Liver (tissue), 9 donors: ENCODE data around the gene GATB. TPM values are rescaled to one million over a fixed set of nuclear protein-coding genes. Genes with fewer than 3 reads are reported as not detected.

Source experiments
- DNase-seq: peaks from one replicate; pipeline ENCODE4 v3.0.0-alpha.2; 2017; ENCODE audit warnings: low spot score
- H3K27ac ChIP-seq, 2 donors: one replicate each; pipeline ENCODE4 v1.7.0; 2013; ENCODE audit warnings: inconsistent platforms in 2 of 2, low read length in 2 of 2, control low read depth in 1 of 2, low read depth in 1 of 2, mild to moderate bottlenecking in 1 of 2
- H3K27me3 ChIP-seq, 4 donors: one replicate each; pipeline versions ENCODE4 v1.6.1 to v1.7.0; 2013; ENCODE audit warnings: low read length in 3 of 4, inconsistent platforms in 1 of 4, mild to moderate bottlenecking in 1 of 4, moderate library complexity in 1 of 4; ENCODE audit not compliant: control insufficient read depth in 4 of 4, insufficient read depth in 4 of 4
- H3K36me3 ChIP-seq, 4 donors: one replicate each; pipeline versions ENCODE4 v1.6.1 to v1.7.0; 2013; ENCODE audit warnings: low read length in 3 of 4, mild to moderate bottlenecking in 3 of 4, low read depth in 1 of 4, moderate library complexity in 1 of 4; ENCODE audit not compliant: control insufficient read depth in 4 of 4, insufficient read depth in 3 of 4
- H3K4me1 ChIP-seq, 4 donors: one replicate each; pipeline versions ENCODE4 v1.6.1 to v1.7.0; 2013; ENCODE audit warnings: low read length in 3 of 4, mild to moderate bottlenecking in 3 of 4, moderate library complexity in 1 of 4; ENCODE audit not compliant: control insufficient read depth in 4 of 4, insufficient read depth in 4 of 4
- H3K4me3 ChIP-seq, 3 donors: one replicate each; pipeline versions ENCODE4 v1.6.1 to v1.7.0; 2013; ENCODE audit warnings: low read length in 3 of 3, control low read depth in 1 of 3, low read depth in 1 of 3, mild to moderate bottlenecking in 1 of 3
- H3K9ac ChIP-seq, 2 donors: one replicate each; pipeline ENCODE4 v1.7.0; 2013; ENCODE audit warnings: low read length in 2 of 2, mild to moderate bottlenecking in 2 of 2, moderate library complexity in 2 of 2, control low read depth in 1 of 2, low read depth in 1 of 2
- H3K9me3 ChIP-seq, 4 donors: one replicate each; pipeline versions ENCODE4 v1.6.1 to v1.7.0; 2013; ENCODE audit warnings: low read length in 3 of 4; ENCODE audit not compliant: control insufficient read depth in 4 of 4
- ATF3 ChIP-seq: IDR thresholded peaks from 2 replicates; pipeline ENCODE4 v1.6.1; 2016; ENCODE audit warnings: antibody characterized with exemption
- CTCF ChIP-seq: fragments of 150-350 bp; IDR thresholded peaks from 2 replicates; pipeline ENCODE4 v1.5.1; 2017; ENCODE audit warnings: improper control_type of control experiment, low read depth, low read length; ENCODE audit not compliant: missing input control
- EGR1 ChIP-seq, 2 donors: IDR thresholded peaks; 2 replicates each; pipeline ENCODE4 v1.6.1; 2016 to 2018; ENCODE audit warnings: antibody characterized with exemption in 2 of 2, low read depth in 2 of 2
- FOXA1 ChIP-seq: IDR thresholded peaks from 2 replicates; pipeline ENCODE4 v1.6.1; 2016; ENCODE audit warnings: antibody characterized with exemption
- FOXA2 ChIP-seq: IDR thresholded peaks from 2 replicates; pipeline ENCODE4 v1.6.1; 2016; ENCODE audit warnings: antibody characterized with exemption
- GABPA ChIP-seq, 2 donors: IDR thresholded peaks in 1 of 2; conservative IDR thresholded peaks in 1 of 2; 2 replicates each; pipeline ENCODE4 v1.6.1; 2016; ENCODE audit warnings: antibody characterized with exemption in 2 of 2, mild to moderate bottlenecking in 1 of 2, moderate library complexity in 1 of 2
- HNF4A ChIP-seq, 2 donors: conservative IDR thresholded peaks; 2 replicates each; pipeline ENCODE4 v1.6.1; 2016; ENCODE audit warnings: antibody characterized with exemption in 2 of 2, mild to moderate bottlenecking in 2 of 2
- HNF4G ChIP-seq: IDR thresholded peaks from 2 replicates; pipeline ENCODE4 v1.6.1; 2016; ENCODE audit warnings: antibody characterized with exemption
- JUND ChIP-seq, 2 donors: IDR thresholded peaks; 2 replicates each; pipeline ENCODE4 v1.6.1; 2016; ENCODE audit warnings: antibody characterized with exemption in 2 of 2
- MAX ChIP-seq: IDR thresholded peaks from 2 replicates; pipeline ENCODE4 v1.6.1; 2016; ENCODE audit warnings: antibody characterized with exemption
- NR2F2 ChIP-seq: IDR thresholded peaks from 2 replicates; pipeline ENCODE4 v1.6.1; 2016; ENCODE audit warnings: antibody characterized with exemption
- RAD21 ChIP-seq, 2 donors: IDR thresholded peaks; 2 replicates each; pipeline ENCODE4 v1.6.1; 2016; ENCODE audit warnings: antibody characterized with exemption in 2 of 2, mild to moderate bottlenecking in 2 of 2
- REST ChIP-seq: IDR thresholded peaks from 2 replicates; pipeline ENCODE4 v1.6.1; 2016; ENCODE audit warnings: antibody characterized with exemption, mild to moderate bottlenecking
- RXRA ChIP-seq, 2 donors: IDR thresholded peaks; 2 replicates each; pipeline ENCODE4 v1.6.1; 2017 to 2018; ENCODE audit warnings: antibody characterized with exemption in 2 of 2, mild to moderate bottlenecking in 1 of 2
- SP1 ChIP-seq: IDR thresholded peaks from 2 replicates; pipeline ENCODE4 v1.6.1; 2018; ENCODE audit warnings: antibody characterized with exemption, mild to moderate bottlenecking
- TAF1 ChIP-seq: conservative IDR thresholded peaks from 2 replicates; pipeline ENCODE4 v1.6.1; 2016; ENCODE audit warnings: antibody characterized with exemption, mild to moderate bottlenecking
- YY1 ChIP-seq: IDR thresholded peaks from 2 replicates; pipeline ENCODE4 v1.6.1; 2016; ENCODE audit warnings: antibody characterized with exemption, mild to moderate bottlenecking
- ZBTB33 ChIP-seq: IDR thresholded peaks from 2 replicates; pipeline ENCODE4 v1.6.1; 2016; ENCODE audit warnings: antibody characterized with exemption
- WGBS: extraction: QIAGEN DNeasy Blood & Tissue Kit; methylation state at CpG from one replicate; pipeline ENCODE4 v1.1.7; 2013; 5-methylcytosine and 5-hydroxymethylcytosine counted together
- polyA plus RNA-seq, 2 donors: library from polyadenylated mRNA; stranded (reverse) in 1 of 2; unstranded in 1 of 2; fragments of 200-250 nt in 1 of 2; fragments of >200 nt in 1 of 2; fragmentation: Nextera tagmentation in 1 of 2; extraction: Ambion mirVana in 1 of 2; gene quantifications; one replicate each; pipeline versions ENCODE4 v1.2.1 to v1.2.3, GENCODE V29; 2013 to 2015
- total RNA-seq, 2 donors: library from RNA; depleted of rRNA; stranded (reverse); fragments of >200 nt; gene quantifications; one replicate each; pipeline ENCODE4 v1.2.3, GENCODE V29; 2014
- donor health status: healthy.
- donor health status: healthy.
- donor health status: healthy.
- donor health status: healthy.
- donor health status: healthy.

The GATB gene
- total and polyA plus RNA-seq, 4 donors: 10.4 to 17.3 (median 12.5) TPM

GRCh38 chr4:151804821-151805220 is 44.0 kb upstream of the GATB start:
- TF ChIP-seq HNF4A (conservative IDR thresholded peaks at IDR 0.05): no peak
- TF ChIP-seq GABPA (IDR thresholded peaks at IDR 0.05 in 1 of 2, conservative IDR thresholded peaks at IDR 0.05 in 1 of 2): no peak
- no peak for TF ChIP-seq RXRA (IDR thresholded peaks at IDR 0.05)
- TF ChIP-seq FOXA2: no peak
- TF ChIP-seq YY1: no peak
- no peak for TF ChIP-seq MAX
- no peak for TF ChIP-seq TAF1
- TF ChIP-seq JUND (IDR thresholded peaks at IDR 0.05): no peak
- no peak for TF ChIP-seq NR2F2
- TF ChIP-seq ATF3: no peak
- TF ChIP-seq RAD21 (IDR thresholded peaks at IDR 0.05): no peak
- TF ChIP-seq CTCF: no peak
- TF ChIP-seq HNF4G: no peak
- no peak for TF ChIP-seq FOXA1
- TF ChIP-seq ZBTB33: no peak
- no peak for TF ChIP-seq SP1
- TF ChIP-seq REST: no peak
- TF ChIP-seq EGR1 (IDR thresholded peaks at IDR 0.05; ENCODE audit: low read depth in 2 of 2): no peak
- Histone ChIP-seq H3K36me3 (no peaks in the 10 kb centered on the region), H3K27me3 (no peaks in the 10 kb centered on the region), H3K27ac (no peak overlapping the region), H3K9me3 (no peaks in the 10 kb centered on the region), H3K4me3 (no peak overlapping the region), H3K9ac (no peak overlapping the region), H3K4me1 (no peaks in the 10 kb centered on the region)
- no peak for DNase-seq
- 78% methylated on average over 1 of the region's 1 CpG for WGBS
